Naive thymus-derived CD4-positive, alpha-beta T cell (primary cell): ENCODE measurements around the gene TNS3. TPM values are rescaled to one million over a fixed set of nuclear protein-coding genes. Genes with fewer than 3 reads are reported as not detected.

Source experiments
- ATAC-seq: fragments of 150-1000 bp; cut with Tn5 transposase; 2 replicates; pipeline ENCODE4 v1.10.0; 2021; ENCODE audit warnings: mild to moderate bottlenecking, moderate library complexity
- CTCF ChIA-PET: fragments of 350-600 bp; sonication (Branson Sonifier 250); formaldehyde crosslinking; loops from one replicate; lab custom pipeline; 2021; ENCODE audit warnings: antibody characterized with exemption; lab: Charles Lee
- POLR2A ChIA-PET: fragments of 350-600 bp; sonication (Branson Sonifier 250); formaldehyde crosslinking; loops from one replicate; lab custom pipeline; 2021; ENCODE audit warnings: antibody characterized with exemption, inconsistent platforms; lab: Charles Lee
- DNase-seq, 9 donors: peaks; one replicate each; pipeline versions ENCODE4 v3.0.0 to v3.0.0-alpha.2; 2020 to 2022; ENCODE audit warnings: mixed read lengths in 1 of 9
- H3K27ac ChIP-seq: one replicate; pipeline ENCODE4 v1.7.0; 2013; ENCODE audit warnings: mild to moderate bottlenecking, low read depth, low read length, moderate library complexity
- H3K27me3 ChIP-seq, 2 donors: one replicate each; pipeline ENCODE4 v1.7.0; 2013; ENCODE audit warnings: low read length in 2 of 2, mild to moderate bottlenecking in 2 of 2, moderate library complexity in 2 of 2; ENCODE audit not compliant: control insufficient read depth in 2 of 2, insufficient read depth in 2 of 2
- H3K36me3 ChIP-seq, 3 experiments: 1 replicate in 2 of 3; 2 replicates in 1 of 3; pipeline ENCODE4 v1.7.0; 2013; ENCODE audit warnings: low read length in 3 of 3, mild to moderate bottlenecking in 3 of 3, moderate library complexity in 1 of 3; ENCODE audit not compliant: insufficient read depth in 3 of 3, control insufficient read depth in 2 of 3
- H3K4me1 ChIP-seq, 2 donors: one replicate each; pipeline ENCODE4 v1.7.0; 2013; ENCODE audit warnings: low read length in 2 of 2, mild to moderate bottlenecking in 2 of 2, moderate library complexity in 1 of 2; ENCODE audit not compliant: control insufficient read depth in 2 of 2, insufficient read depth in 2 of 2
- H3K4me3 ChIP-seq: 2 replicates; pipeline ENCODE4 v1.7.0; 2013; ENCODE audit warnings: mild to moderate bottlenecking, low read length
- H3K9me3 ChIP-seq, 3 experiments: 1 replicate in 2 of 3; 2 replicates in 1 of 3; pipeline ENCODE4 v1.7.0; 2013; ENCODE audit warnings: low read length in 3 of 3; ENCODE audit not compliant: control insufficient read depth in 2 of 3
- H3K27ac Mint-ChIP-seq, 9 donors: one replicate each; pipeline ENCODE4 v1.8.0; 2020 to 2022; ENCODE audit warnings: mixed read lengths in 9 of 9, mild to moderate bottlenecking in 8 of 9, moderate library complexity in 5 of 9, inconsistent platforms in 2 of 9
- H3K27me3 Mint-ChIP-seq, 5 donors: one replicate each; pipeline ENCODE4 v1.8.0; 2021 to 2022; ENCODE audit warnings: mixed read lengths in 5 of 5, mild to moderate bottlenecking in 1 of 5
- H3K36me3 Mint-ChIP-seq, 5 donors: one replicate each; pipeline ENCODE4 v1.8.0; 2020 to 2022; ENCODE audit warnings: mixed read lengths in 5 of 5, mild to moderate bottlenecking in 3 of 5, inconsistent platforms in 1 of 5
- H3K4me1 Mint-ChIP-seq, 7 donors: one replicate each; pipeline ENCODE4 v1.8.0; 2020 to 2022; ENCODE audit warnings: mixed read lengths in 7 of 7, mild to moderate bottlenecking in 3 of 7, inconsistent platforms in 1 of 7
- H3K4me3 Mint-ChIP-seq, 10 donors: one replicate each; pipeline ENCODE4 v1.8.0; 2020 to 2022; ENCODE audit warnings: mild to moderate bottlenecking in 10 of 10, mixed read lengths in 10 of 10, moderate library complexity in 6 of 10, inconsistent platforms in 2 of 10
- H3K9me3 Mint-ChIP-seq, 11 donors: one replicate each; pipeline ENCODE4 v1.8.0; 2020 to 2022; ENCODE audit warnings: mixed read lengths in 11 of 11, mild to moderate bottlenecking in 4 of 11, inconsistent platforms in 1 of 11, moderate library complexity in 1 of 11
- intact Hi-C, 2 donors: fragments of 100-400 bp; cut with micrococcal nuclease; formaldehyde crosslinking; loops; one replicate each; pipeline ENCODE4 v1.15.1; 2023
- polyA plus RNA-seq, 2 donors: library from polyadenylated mRNA; unstranded; fragments of 300-500 nt; fragmentation: Illumina TruSeq; gene quantifications; one replicate each; pipeline ENCODE4 v1.2.3, GENCODE V29; 2021
- total RNA-seq, 6 experiments: library from RNA in 5 of 6; stranded (reverse) in 5 of 6; gene quantifications; 1 replicate in 5 of 6; 2 replicates in 1 of 6; pipeline ENCODE4 v1.2.3 and lab custom pipeline; 2021 to 2026

TNS3 gene
- total and polyA plus RNA-seq, 7 experiments from 2014 or later, result 0.85 to 38.3 (median 2.6) TPM; not detected in 2

DNA sequence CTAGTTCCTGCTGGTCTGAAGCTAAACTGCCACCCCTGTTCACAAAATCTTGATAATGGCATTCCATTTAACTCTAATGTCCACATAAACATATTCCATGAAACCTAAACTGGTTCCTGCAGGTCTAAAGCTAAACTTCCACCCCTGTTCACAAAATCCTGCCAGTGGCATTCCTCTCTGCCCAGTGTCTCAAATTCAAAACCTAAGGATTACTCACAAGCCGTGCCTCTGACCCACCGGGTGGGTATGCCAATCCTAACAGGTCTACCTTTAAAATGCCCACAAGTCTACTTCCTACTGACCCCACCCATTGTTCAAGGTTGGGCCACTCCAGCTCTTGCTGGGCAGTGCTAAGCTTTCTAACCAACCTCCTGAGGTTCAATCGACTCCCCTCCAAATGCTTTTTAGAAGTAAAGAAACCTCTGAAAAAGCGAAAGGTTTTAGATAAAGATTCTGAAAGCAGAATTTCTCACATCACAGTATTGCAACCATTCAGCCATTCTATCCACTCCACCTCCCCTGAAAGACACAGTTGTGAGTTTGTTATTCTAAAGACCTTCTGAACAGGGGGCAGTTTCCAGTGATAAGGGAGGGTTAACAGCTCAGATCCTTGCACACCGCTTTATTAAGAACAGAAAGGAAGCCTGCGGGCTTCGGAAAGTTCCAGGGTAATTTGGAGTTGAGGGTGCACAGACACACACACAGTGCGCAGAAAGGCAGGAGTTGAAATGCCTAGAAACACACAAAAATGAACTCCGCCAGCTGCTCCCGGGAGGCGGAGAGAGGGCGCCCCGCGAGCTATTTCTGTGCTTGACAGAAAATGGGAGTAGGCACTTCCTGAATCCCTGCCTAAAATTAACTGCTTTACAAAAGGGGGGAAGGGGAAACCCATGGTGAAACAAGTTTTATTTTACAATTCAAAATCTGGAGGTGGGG is 87.7 kb downstream of the TNS3 start:
- H3K4me1 ChIP-seq, result no peaks in the 10 kb centered on the region
- intact Hi-C loops, result no loop called here

GRCh38 chr7:47492716-47493325 is 89.1 kb downstream of the TNS3 start:
- ATAC-seq (no peak), DNase-seq (no peak)
- Histone ChIP-seq H3K4me1 (no peaks in the 10 kb centered on the region), H3K9me3 (no peaks in the 10 kb centered on the region), H3K4me3 (no peak overlapping the region), H3K27me3 (no peaks in the 10 kb centered on the region), H3K36me3 (no peaks in the 10 kb centered on the region), H3K27ac (no peak overlapping the region)
- Mint-ChIP-seq H3K4me1 (peaks cover 0 to 13% (median 3%) of the 10 kb centered on the region in 7 donors), H3K27me3 (peaks cover 0 to 17% (median 0%) of the 10 kb centered on the region in 5 donors), H3K27ac (no peak overlapping the region), H3K36me3 (no peaks in the 10 kb centered on the region), H3K9me3 (no peaks in the 10 kb centered on the region), H3K4me3 (no peak overlapping the region)
- CTCF ChIA-PET, result no interaction called here
- intact Hi-C loops, result no loop called here
- POLR2A ChIA-PET, result no interaction called here

More for the DNA sequence above, 87.7 kb downstream of the TNS3 start:
- ATAC-seq, result no peak
- Histone ChIP-seq H3K27ac (no peak overlapping the region), H3K9me3 (no peaks in the 10 kb centered on the region), H3K36me3 (no peaks in the 10 kb centered on the region), H3K27me3 (no peaks in the 10 kb centered on the region), H3K4me3 (no peak overlapping the region)
- ChIA-PET POLR2A (no interaction called here), CTCF (no interaction called here)
- H3K27me3 Mint-ChIP-seq, result peaks cover 0 to 17% (median 0%) of the 10 kb centered on the region in 5 donors
- H3K4me3 Mint-ChIP-seq, result no peak overlapping the region
- no peak overlapping the region for H3K27ac Mint-ChIP-seq
- no peak for DNase-seq
- H3K36me3 Mint-ChIP-seq, result no peaks in the 10 kb centered on the region
- H3K4me1 Mint-ChIP-seq, result peaks cover 0 to 15% (median 3%) of the 10 kb centered on the region in 7 donors
- no peaks in the 10 kb centered on the region for H3K9me3 Mint-ChIP-seq

- CTCF ChIA-PET, result no interaction called here
- H3K4me1 ChIP-seq, result no peaks in the 10 kb centered on the region
- Mint-ChIP-seq H3K27ac (no peak overlapping the region), H3K27me3 (peaks cover 0 to 17% (median 0%) of the 10 kb centered on the region in 5 donors), H3K9me3 (no peaks in the 10 kb centered on the region), H3K36me3 (no peaks in the 10 kb centered on the region), H3K4me1 (peaks cover 0 to 1% (median 0%) of the 10 kb centered on the region in 7 donors), H3K4me3 (no peak overlapping the region)
- no peaks in the 10 kb centered on the region for H3K36me3 ChIP-seq
- no peaks in the 10 kb centered on the region for H3K27me3 ChIP-seq
- POLR2A ChIA-PET, result no interaction called here
- DNase-seq, result no peak
- intact Hi-C loops, result no loop called here
- no peak overlapping the region for H3K4me3 ChIP-seq
- no peak for ATAC-seq
- no peaks in the 10 kb centered on the region for H3K9me3 ChIP-seq
- H3K27ac ChIP-seq, result no peak overlapping the region
These were observed 91.2 kb downstream of the TNS3 start for GRCh38 chr7:47490501-47491265.

GRCh38 chr7:47489624-47490023 is 92.3 kb downstream of the TNS3 start:
- H3K27ac ChIP-seq, result no peak overlapping the region
- Mint-ChIP-seq H3K36me3 (no peaks in the 10 kb centered on the region), H3K4me3 (no peak overlapping the region), H3K4me1 (no peaks in the 10 kb centered on the region), H3K27me3 (peaks cover 0 to 17% (median 0%) of the 10 kb centered on the region in 5 donors), H3K27ac (no peak overlapping the region), H3K9me3 (no peaks in the 10 kb centered on the region)
- H3K4me1 ChIP-seq, result no peaks in the 10 kb centered on the region
- no peaks in the 10 kb centered on the region for H3K9me3 ChIP-seq
- CTCF ChIA-PET, result no interaction called here
- no peak for ATAC-seq
- H3K4me3 ChIP-seq, result no peak overlapping the region
- no peaks in the 10 kb centered on the region for H3K36me3 ChIP-seq
- intact Hi-C loops, result no loop called here
- no peaks in the 10 kb centered on the region for H3K27me3 ChIP-seq
- DNase-seq, result no peak
- POLR2A ChIA-PET, result no interaction called here

DNA sequence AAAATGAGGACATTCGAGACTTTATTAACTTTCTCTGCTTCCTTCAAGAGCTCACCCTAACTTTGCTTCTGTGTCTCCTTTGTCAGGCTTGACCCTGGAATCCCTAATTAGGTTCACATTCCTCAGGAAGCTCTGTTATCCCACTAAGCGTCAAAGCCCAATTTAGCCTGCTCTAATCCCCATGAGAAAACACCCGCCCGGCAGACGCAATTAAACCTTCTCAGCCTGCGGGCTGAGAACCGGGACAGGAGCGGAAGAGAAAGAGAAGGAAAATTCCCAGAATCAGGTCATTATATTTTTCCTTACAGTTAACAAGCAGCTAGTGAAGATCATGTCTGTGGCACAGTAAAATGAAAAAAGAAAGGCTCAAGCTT is 93.0 kb downstream of the TNS3 start:
- DNase-seq (no peak), ATAC-seq (no peak)
- ChIA-PET POLR2A (no interaction called here), CTCF (no interaction called here)
- Histone ChIP-seq H3K4me1 (no peaks in the 10 kb centered on the region), H3K27ac (no peak overlapping the region), H3K27me3 (no peaks in the 10 kb centered on the region), H3K36me3 (no peaks in the 10 kb centered on the region), H3K4me3 (no peak overlapping the region), H3K9me3 (no peaks in the 10 kb centered on the region)
- intact Hi-C loops, result no loop called here
- no peaks in the 10 kb centered on the region for H3K9me3 Mint-ChIP-seq
- H3K27ac Mint-ChIP-seq, result no peak overlapping the region
- no peaks in the 10 kb centered on the region for H3K4me1 Mint-ChIP-seq
- no peaks in the 10 kb centered on the region for H3K36me3 Mint-ChIP-seq
- peaks cover 0 to 10% (median 0%) of the 10 kb centered on the region in 5 donors for H3K27me3 Mint-ChIP-seq
- H3K4me3 Mint-ChIP-seq, result no peak overlapping the region

DNA sequence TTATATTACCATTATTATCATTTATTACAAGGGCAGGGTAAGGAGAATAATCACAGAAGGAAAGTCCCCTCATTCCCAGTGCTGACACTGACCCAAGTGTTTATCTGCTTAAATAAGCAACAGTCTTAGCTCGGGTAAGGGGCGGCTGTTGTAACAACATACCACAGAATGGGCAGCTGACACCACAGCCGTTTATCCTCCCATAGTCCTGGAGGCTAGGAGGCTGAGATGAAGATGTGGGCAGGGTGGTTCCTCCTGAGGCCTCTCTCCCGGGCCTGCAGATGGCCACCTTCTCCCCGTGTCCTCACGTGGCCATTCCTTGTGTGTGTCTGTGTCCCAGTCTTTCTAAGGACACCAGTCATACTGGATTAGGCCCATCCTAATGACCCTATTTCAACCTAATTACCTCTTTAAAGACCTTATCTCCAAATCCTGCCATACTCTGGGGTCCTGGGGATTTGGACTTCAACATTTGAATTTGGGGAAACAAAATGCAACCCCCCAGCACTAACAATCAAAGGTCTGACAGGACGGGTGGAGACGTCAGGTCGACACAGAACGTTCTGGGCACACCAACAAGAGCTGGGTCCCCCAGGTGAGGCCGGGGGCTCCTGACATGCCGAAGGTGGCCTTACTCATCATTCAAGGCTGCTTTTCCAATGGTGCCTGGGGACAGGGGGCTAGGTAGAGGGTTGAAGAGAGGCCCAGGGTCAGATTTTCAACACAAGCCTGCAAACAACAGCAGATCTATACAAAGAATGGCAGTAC is 93.5 kb downstream of the TNS3 start:
- no peaks in the 10 kb centered on the region for H3K36me3 ChIP-seq
- H3K27ac ChIP-seq, result no peak overlapping the region
- H3K9me3 ChIP-seq, result no peaks in the 10 kb centered on the region
- no peak for DNase-seq
- no peaks in the 10 kb centered on the region for H3K27me3 ChIP-seq
- peaks cover 0 to 10% (median 0%) of the 10 kb centered on the region in 5 donors for H3K27me3 Mint-ChIP-seq
- intact Hi-C loops, result no loop called here
- no peak overlapping the region for H3K27ac Mint-ChIP-seq
- H3K4me1 Mint-ChIP-seq, result no peaks in the 10 kb centered on the region
- no peaks in the 10 kb centered on the region for H3K9me3 Mint-ChIP-seq
- no peaks in the 10 kb centered on the region for H3K4me1 ChIP-seq
- ChIA-PET CTCF (no interaction called here), POLR2A (no interaction called here)
- no peaks in the 10 kb centered on the region for H3K36me3 Mint-ChIP-seq
- no peak overlapping the region for H3K4me3 ChIP-seq
- ATAC-seq, result no peak
- no peak overlapping the region for H3K4me3 Mint-ChIP-seq
